DND-41 (cell line): ENCODE measurements around the gene NR2F1-AS1.

Experiments
- ATAC-seq: fragments of 200-7000 bp; cut with Tn5 transposase; 3 replicates; pipeline ENCODE4 v1.9.1; 2021; ENCODE audit warnings: low read depth; ENCODE audit not compliant: insufficient read depth
- DNase-seq: peaks from one replicate; pipeline ENCODE4 v3.0.0-alpha.2; 2020
- H2AFZ ChIP-seq: 2 replicates; pipeline ENCODE4 v1.6.0; 2012; ENCODE audit warnings: low read depth, low read length
- H3K27ac ChIP-seq: 2 replicates; pipeline ENCODE4 v1.5.1; 2012; ENCODE audit warnings: low read length, inconsistent platforms
- H3K27me3 ChIP-seq: fragments of 200-600 bp; sonication (generic); 2 replicates; pipeline ENCODE4 v1.6.0; 2012; ENCODE audit warnings: low read length, mild to moderate bottlenecking, inconsistent platforms; ENCODE audit not compliant: insufficient read depth, poor library complexity
- H3K36me3 ChIP-seq: 2 replicates; pipeline ENCODE4 v1.5.1; 2012; ENCODE audit warnings: low read length, inconsistent platforms; ENCODE audit not compliant: insufficient read depth
- H3K4me1 ChIP-seq: 2 replicates; pipeline ENCODE4 v1.5.1; 2012; ENCODE audit warnings: mild to moderate bottlenecking, low read length; ENCODE audit not compliant: insufficient read depth
- H3K4me2 ChIP-seq: 2 replicates; pipeline ENCODE4 v1.6.0; 2012; ENCODE audit warnings: mild to moderate bottlenecking, moderate library complexity, low read length, inconsistent platforms; ENCODE audit not compliant: insufficient read depth
- H3K4me3 ChIP-seq, 2 experiments: fragments of 200-600 bp in 1 of 2; shearing (Covaris generic) in 1 of 2; 2 replicates each; pipeline ENCODE4 v1.5.1; 2012 to 2016; ENCODE audit warnings: inconsistent platforms in 2 of 2, low read length in 2 of 2, mild to moderate bottlenecking in 2 of 2, low read depth in 1 of 2, moderate library complexity in 1 of 2
- H3K79me2 ChIP-seq: 2 replicates; pipeline ENCODE4 v1.6.0; 2012; ENCODE audit warnings: low read length, inconsistent platforms; ENCODE audit not compliant: insufficient read depth
- H3K9ac ChIP-seq: 2 replicates; pipeline ENCODE4 v1.6.0; 2012; ENCODE audit warnings: low read depth, mild to moderate bottlenecking, inconsistent platforms, low read length, moderate library complexity
- H3K9me3 ChIP-seq: 2 replicates; pipeline ENCODE4 v1.5.1; 2012; ENCODE audit warnings: low read length, moderate library complexity, mild to moderate bottlenecking, inconsistent platforms; ENCODE audit not compliant: insufficient read depth, severe bottlenecking
- H4K20me1 ChIP-seq: 2 replicates; pipeline ENCODE4 v1.6.0; 2012; ENCODE audit warnings: low read length; ENCODE audit not compliant: insufficient read depth
- EZH2 ChIP-seq: IDR thresholded peaks from 3 replicates; pipeline ENCODE4 v1.6.1; 2012; ENCODE audit warnings: borderline replicate concordance, low read depth, mild to moderate bottlenecking, moderate library complexity, low read length, inconsistent platforms; ENCODE audit not compliant: severe bottlenecking
- TF ChIP-seq, protein P1 (sequence below): IDR thresholded peaks from 2 replicates; pipeline ENCODE4 v1.5.1; 2012; ENCODE audit warnings: borderline replicate concordance, low read length, moderate library complexity, mild to moderate bottlenecking; ENCODE audit not compliant: poor library complexity, severe bottlenecking; ENCODE audit errors: extremely low read depth

NR2F1-AS1 gene

GRCh38 chr5:93415819-93416218 is 165.2 kb downstream of the NR2F1-AS1 start:
- H3K9me3 ChIP-seq: no peaks in the 10 kb centered on the region
- no peak for ATAC-seq

GRCh38 chr5:93411716-93412115 is 169.3 kb downstream of the NR2F1-AS1 start:
- no peaks in the 10 kb centered on the region for H3K4me1 ChIP-seq
- no peaks in the 10 kb centered on the region for H4K20me1 ChIP-seq
- no peak overlapping the region for H2AFZ ChIP-seq
- H3K4me2 ChIP-seq: no peak overlapping the region
- H3K4me3 ChIP-seq: no peak overlapping the region
- no peaks in the 10 kb centered on the region for H3K9me3 ChIP-seq
- H3K9ac ChIP-seq: no peak overlapping the region
- TF ChIP-seq, protein P1, sequence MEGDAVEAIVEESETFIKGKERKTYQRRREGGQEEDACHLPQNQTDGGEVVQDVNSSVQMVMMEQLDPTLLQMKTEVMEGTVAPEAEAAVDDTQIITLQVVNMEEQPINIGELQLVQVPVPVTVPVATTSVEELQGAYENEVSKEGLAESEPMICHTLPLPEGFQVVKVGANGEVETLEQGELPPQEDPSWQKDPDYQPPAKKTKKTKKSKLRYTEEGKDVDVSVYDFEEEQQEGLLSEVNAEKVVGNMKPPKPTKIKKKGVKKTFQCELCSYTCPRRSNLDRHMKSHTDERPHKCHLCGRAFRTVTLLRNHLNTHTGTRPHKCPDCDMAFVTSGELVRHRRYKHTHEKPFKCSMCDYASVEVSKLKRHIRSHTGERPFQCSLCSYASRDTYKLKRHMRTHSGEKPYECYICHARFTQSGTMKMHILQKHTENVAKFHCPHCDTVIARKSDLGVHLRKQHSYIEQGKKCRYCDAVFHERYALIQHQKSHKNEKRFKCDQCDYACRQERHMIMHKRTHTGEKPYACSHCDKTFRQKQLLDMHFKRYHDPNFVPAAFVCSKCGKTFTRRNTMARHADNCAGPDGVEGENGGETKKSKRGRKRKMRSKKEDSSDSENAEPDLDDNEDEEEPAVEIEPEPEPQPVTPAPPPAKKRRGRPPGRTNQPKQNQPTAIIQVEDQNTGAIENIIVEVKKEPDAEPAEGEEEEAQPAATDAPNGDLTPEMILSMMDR: no peak
- no peak for TF ChIP-seq EZH2
- H3K27ac ChIP-seq: no peak overlapping the region
- ATAC-seq (no peak), DNase-seq (no peak)
- H3K36me3 ChIP-seq: no peaks in the 10 kb centered on the region
- H3K79me2 ChIP-seq: no peaks in the 10 kb centered on the region
- no peaks in the 10 kb centered on the region for H3K27me3 ChIP-seq

More at GRCh38 chr5:93415819-93416218, 165.2 kb downstream of the NR2F1-AS1 start:
- TF ChIP-seq, protein P1: no peak
- no peak for TF ChIP-seq EZH2
- no peak overlapping the region for H3K4me3 ChIP-seq
- no peak overlapping the region for H3K4me2 ChIP-seq
- H3K27ac ChIP-seq: no peak overlapping the region
- no peaks in the 10 kb centered on the region for H3K4me1 ChIP-seq
- no peaks in the 10 kb centered on the region for H3K79me2 ChIP-seq
- DNase-seq: no peak
- H3K9ac ChIP-seq: no peak overlapping the region
- no peak overlapping the region for H2AFZ ChIP-seq
- no peaks in the 10 kb centered on the region for H4K20me1 ChIP-seq
- no peaks in the 10 kb centered on the region for H3K36me3 ChIP-seq
- H3K27me3 ChIP-seq: no peaks in the 10 kb centered on the region

DNA sequence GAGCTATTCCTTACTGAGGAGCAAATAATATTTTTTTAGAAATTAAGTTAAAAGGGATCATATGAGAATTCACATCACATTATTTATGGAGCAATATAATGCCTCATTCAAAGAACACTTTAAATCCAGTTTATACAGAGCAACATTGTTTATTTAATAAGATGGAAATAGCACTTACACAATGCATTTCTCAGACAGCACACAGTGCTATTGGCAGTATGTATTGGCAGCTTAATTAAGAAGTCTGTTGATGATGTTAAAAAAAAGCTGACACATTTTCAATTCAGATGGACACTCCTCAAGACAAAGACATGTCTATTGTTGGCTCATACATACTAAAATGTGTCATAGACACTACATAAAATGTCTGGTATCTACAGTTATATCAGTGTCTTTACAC is 171.3 kb downstream of the NR2F1-AS1 start:
- Histone ChIP-seq H3K36me3 (no peaks in the 10 kb centered on the region), H3K9me3 (no peaks in the 10 kb centered on the region), H3K27me3 (no peaks in the 10 kb centered on the region), H3K27ac (no peak overlapping the region), H3K4me1 (no peaks in the 10 kb centered on the region), H3K4me2 (no peak overlapping the region), H3K4me3 (no peak overlapping the region), H2AFZ (no peak overlapping the region), H3K79me2 (no peaks in the 10 kb centered on the region), H4K20me1 (no peaks in the 10 kb centered on the region), H3K9ac (no peak overlapping the region)
- no peak for TF ChIP-seq EZH2
- TF ChIP-seq, protein P1: no peak
- ATAC-seq (no peak), DNase-seq (no peak)

- Histone ChIP-seq H3K27me3 (peaks cover 5% of the 10 kb centered on the region), H3K4me2 (no peak overlapping the region), H3K4me3 (no peak overlapping the region), H3K9me3 (no peaks in the 10 kb centered on the region), H3K27ac (no peak overlapping the region), H2AFZ (no peak overlapping the region), H4K20me1 (no peaks in the 10 kb centered on the region), H3K36me3 (no peaks in the 10 kb centered on the region), H3K4me1 (no peaks in the 10 kb centered on the region), H3K9ac (no peak overlapping the region), H3K79me2 (no peaks in the 10 kb centered on the region)
- no peak for DNase-seq
- no peak for ATAC-seq
- TF ChIP-seq, protein P1: no peak
These were observed 173.6 kb downstream of the NR2F1-AS1 start for GRCh38 chr5:93407454-93407853.
